Adrenal gland (tissue), 5 donors: Measurements from ENCODE around the gene SART3.

ENCODE experiments used
- POLR2A ChIP-seq, 2 donors: fragments of 450-650 bp; IDR thresholded peaks; one replicate each; pipeline ENCODE4 v1.6.1; 2017; ENCODE audit warnings: antibody characterized with exemption in 2 of 2, mild to moderate bottlenecking in 2 of 2, moderate library complexity in 1 of 2
- TF ChIP-seq, protein P1 (sequence below), 6 experiments: fragments of 450-650 bp in 4 of 6; fragments of 200-600 bp in 2 of 6; sonication (generic) in 1 of 6; IDR thresholded peaks; 1 replicate in 5 of 6; 2 replicates in 1 of 6; pipeline versions ENCODE4 v1.5.1 to v1.8.0; 2016 to 2021; ENCODE audit warnings: antibody characterized with exemption in 6 of 6, mild to moderate bottlenecking in 2 of 6, moderate library complexity in 1 of 6
- donor health status: DM: no; HTN: no; CAD: no.

DNA sequence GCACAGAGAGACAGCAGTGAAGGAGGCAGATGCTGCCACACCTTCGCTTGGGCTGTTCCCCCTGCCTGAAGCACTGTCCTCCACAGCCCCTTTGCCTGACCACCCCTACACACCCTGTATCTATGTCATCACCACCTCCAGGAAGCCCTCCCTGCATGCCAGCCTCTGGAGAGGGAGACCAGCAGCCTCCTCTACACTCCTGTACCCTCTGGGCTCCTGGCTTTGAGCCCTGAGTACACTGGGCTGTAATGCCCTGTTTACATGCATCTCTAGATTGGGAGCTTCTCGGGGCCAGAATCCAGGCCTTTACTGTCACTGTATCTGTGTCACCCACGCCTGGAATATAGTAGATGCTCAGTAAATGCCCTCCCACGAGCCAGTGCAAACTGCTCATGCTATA is 42.8 kb upstream of the SART3 start:
- TF ChIP-seq, protein P1, sequence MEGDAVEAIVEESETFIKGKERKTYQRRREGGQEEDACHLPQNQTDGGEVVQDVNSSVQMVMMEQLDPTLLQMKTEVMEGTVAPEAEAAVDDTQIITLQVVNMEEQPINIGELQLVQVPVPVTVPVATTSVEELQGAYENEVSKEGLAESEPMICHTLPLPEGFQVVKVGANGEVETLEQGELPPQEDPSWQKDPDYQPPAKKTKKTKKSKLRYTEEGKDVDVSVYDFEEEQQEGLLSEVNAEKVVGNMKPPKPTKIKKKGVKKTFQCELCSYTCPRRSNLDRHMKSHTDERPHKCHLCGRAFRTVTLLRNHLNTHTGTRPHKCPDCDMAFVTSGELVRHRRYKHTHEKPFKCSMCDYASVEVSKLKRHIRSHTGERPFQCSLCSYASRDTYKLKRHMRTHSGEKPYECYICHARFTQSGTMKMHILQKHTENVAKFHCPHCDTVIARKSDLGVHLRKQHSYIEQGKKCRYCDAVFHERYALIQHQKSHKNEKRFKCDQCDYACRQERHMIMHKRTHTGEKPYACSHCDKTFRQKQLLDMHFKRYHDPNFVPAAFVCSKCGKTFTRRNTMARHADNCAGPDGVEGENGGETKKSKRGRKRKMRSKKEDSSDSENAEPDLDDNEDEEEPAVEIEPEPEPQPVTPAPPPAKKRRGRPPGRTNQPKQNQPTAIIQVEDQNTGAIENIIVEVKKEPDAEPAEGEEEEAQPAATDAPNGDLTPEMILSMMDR (IDR thresholded peaks at IDR 0.05): no peak
- no peak for TF ChIP-seq POLR2A (IDR thresholded peaks at IDR 0.05)
